Spleen (tissue), 11 donors: ENCODE data around the gene DQX1. TPM values are rescaled to one million over a fixed set of nuclear protein-coding genes. Genes with fewer than 3 reads are reported as not detected.

Source experiments
- DNase-seq: peaks from one replicate; pipeline ENCODE4 v3.0.0-alpha.2; 2020
- H3K27ac ChIP-seq, 8 donors: fragments of 200-600 bp; sonication (generic) in 7 of 8; 1 replicate in 4 of 8; 2 replicates in 4 of 8; pipeline versions ENCODE4 v1.5.0 to v1.8.0; 2016 to 2021; ENCODE audit warnings: inconsistent platforms in 4 of 8, mild to moderate bottlenecking in 4 of 8, moderate library complexity in 1 of 8
- H3K27me3 ChIP-seq, 7 donors: fragments of 200-600 bp; sonication (generic) in 6 of 7; replicated peaks in 1 of 7; 1 replicate in 4 of 7; 2 replicates in 3 of 7; pipeline versions ENCODE4 v1.5.0 to v1.8.0; 2016 to 2021; ENCODE audit warnings: inconsistent platforms in 3 of 7, mild to moderate bottlenecking in 1 of 7
- H3K36me3 ChIP-seq, 6 donors: fragments of 200-600 bp; sonication (generic) in 5 of 6; 1 replicate in 4 of 6; 2 replicates in 2 of 6; pipeline versions ENCODE4 v1.5.0 to v1.8.0; 2016 to 2021; ENCODE audit warnings: inconsistent platforms in 2 of 6
- H3K4me1 ChIP-seq, 6 donors: fragments of 200-600 bp; sonication (generic) in 5 of 6; 1 replicate in 3 of 6; 2 replicates in 3 of 6; pipeline versions ENCODE4 v1.5.0 to v1.8.0; 2016 to 2021; ENCODE audit warnings: inconsistent platforms in 3 of 6
- H3K4me3 ChIP-seq, 8 donors: fragments of 200-600 bp; sonication (generic) in 7 of 8; 1 replicate in 4 of 8; 2 replicates in 4 of 8; pipeline versions ENCODE4 v1.5.0 to v1.8.0; 2016 to 2021; ENCODE audit warnings: inconsistent platforms in 4 of 8, mild to moderate bottlenecking in 4 of 8, moderate library complexity in 2 of 8
- H3K9me3 ChIP-seq, 8 donors: fragments of 200-600 bp; sonication (generic) in 7 of 8; 1 replicate in 4 of 8; 2 replicates in 4 of 8; pipeline versions ENCODE4 v1.5.0 to v1.8.0; 2016 to 2021; ENCODE audit warnings: inconsistent platforms in 4 of 8
- POLR2A ChIP-seq, 3 donors: fragments of 450-650 bp; IDR thresholded peaks; one replicate each; pipeline ENCODE4 v1.5.1; 2017; ENCODE audit warnings: antibody characterized with exemption in 3 of 3, mild to moderate bottlenecking in 1 of 3
- POLR2AphosphoS5 ChIP-seq, 3 donors: sonication (generic); formaldehyde crosslinking; IDR thresholded peaks; one replicate each; pipeline ENCODE4 v1.5.1; 2017; ENCODE audit warnings: antibody characterized with exemption in 3 of 3
- WGBS, 5 donors: extraction: QIAGEN DNeasy Blood & Tissue Kit in 3 of 5; methylation state at CpG; one replicate each; pipeline versions ENCODE4 v1.1.5 to v1.1.7; 2013 to 2018; 5-methylcytosine and 5-hydroxymethylcytosine counted together
- intact Hi-C: fragments of 100-400 bp; cut with DNase I; formaldehyde crosslinking; loops from one replicate; pipeline ENCODE4 v1.15.0; 2023; ENCODE audit warnings: low total_unique reads
- polyA plus RNA-seq, 3 donors: library from polyadenylated mRNA; stranded (reverse); fragments of 200-250 nt; gene quantifications; one replicate each; pipeline ENCODE4 v1.2.1, GENCODE V29; 2013
- total RNA-seq, 7 donors: library from RNA; depleted of rRNA in 3 of 7; stranded (reverse); fragments of >200 nt in 3 of 7; fragmentation: NEBNext Ultra II Directional in 4 of 7; extraction: Animal tissue kit (Norgen Biotek cat#: 25700) in 4 of 7; gene quantifications; one replicate each; pipeline versions ENCODE4 v1.1.0 to v1.2.1, GENCODE V29; 2016 to 2021
- TF ChIP-seq, protein P1 (sequence below), 11 experiments: fragments of 200-600 bp in 7 of 11; fragments of 450-650 bp in 4 of 11; sonication (generic) in 4 of 11; IDR thresholded peaks in 8 of 11; conservative IDR thresholded peaks in 3 of 11; 1 replicate in 7 of 11; 2 replicates in 4 of 11; pipeline versions ENCODE4 v1.4.0 to v1.8.0; 2016 to 2021; ENCODE audit warnings: antibody characterized with exemption in 11 of 11, inconsistent platforms in 4 of 11, mild to moderate bottlenecking in 1 of 11
- donor health status: healthy with polysubstance abuse.
- donor health status: DM: no; HTN: no; CAD: no; lungs with moderate emphysema.
- donor health status: DM: no; HTN: no; CAD: no.
- donor health status: Bipolar disorder and iron deficiency.
- donor health status: healthy.
- donor health status: DM: no; HTN: no; CAD: no.
- donor health status: DM: yes; HTN: yes; CAD: no.

DQX1 gene
- total and polyA plus RNA-seq, 10 donors = 0.09 to 0.52 (median 0.31) TPM; not detected in 2

DNA sequence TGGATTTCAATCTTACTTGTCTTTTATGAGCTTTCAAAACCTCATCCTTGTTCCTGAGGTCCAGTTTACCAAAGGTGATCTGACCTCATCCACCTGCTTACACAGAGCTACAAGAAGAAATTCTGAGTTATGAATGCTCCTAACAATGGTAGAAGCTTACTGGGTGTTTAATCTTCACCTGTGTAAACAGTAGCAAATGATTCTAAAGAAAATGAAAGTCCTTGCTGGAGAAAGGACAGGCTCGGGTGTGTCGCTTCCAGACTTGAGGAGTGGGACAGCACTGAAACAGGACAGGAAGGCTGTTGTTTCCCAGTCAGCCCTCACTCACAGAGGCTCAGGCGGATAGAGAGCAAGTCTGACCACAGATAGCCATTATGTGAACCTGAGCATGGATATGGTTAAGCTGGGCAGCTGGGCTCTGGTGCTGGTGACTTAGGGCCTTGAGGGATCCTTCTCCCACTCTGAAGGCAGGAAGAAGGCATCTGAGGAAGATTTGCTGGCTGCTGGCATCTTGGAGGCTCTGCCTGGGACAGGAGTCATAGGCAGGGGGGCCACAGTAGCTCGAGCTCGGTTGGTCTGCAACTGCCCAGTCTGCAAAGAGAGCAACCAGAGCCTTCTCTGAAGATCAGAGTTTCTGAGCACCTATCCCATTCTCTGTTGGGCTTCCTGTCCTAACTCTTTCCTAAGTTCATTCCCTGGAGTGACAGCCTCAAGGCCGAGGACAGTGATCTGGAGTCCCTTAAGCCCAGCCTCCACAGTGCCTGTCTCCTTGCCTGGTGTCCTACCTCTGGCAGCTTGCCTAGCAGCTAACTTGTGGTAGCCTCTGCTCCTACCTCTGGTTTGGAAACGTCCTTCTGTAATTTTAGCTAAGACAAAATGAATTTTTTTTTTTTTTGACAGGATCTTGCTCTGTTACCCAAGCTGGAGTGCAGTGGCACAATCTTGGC is 32.5 kb upstream of the DQX1 start:
- peak overlapping the region in 1 of 8 donors; percentile 3 for H3K27ac ChIP-seq
- H3K4me1 ChIP-seq = peaks cover 7 to 58% (median 26%) of the 10 kb centered on the region in 6 donors
- H3K4me3 ChIP-seq = no peak overlapping the region
- peak in 1 of 3 donors; percentile 7 for TF ChIP-seq POLR2AphosphoS5 (IDR thresholded peaks at IDR 0.05)
- no peak for TF ChIP-seq POLR2A (IDR thresholded peaks at IDR 0.05)
- TF ChIP-seq, protein P1, sequence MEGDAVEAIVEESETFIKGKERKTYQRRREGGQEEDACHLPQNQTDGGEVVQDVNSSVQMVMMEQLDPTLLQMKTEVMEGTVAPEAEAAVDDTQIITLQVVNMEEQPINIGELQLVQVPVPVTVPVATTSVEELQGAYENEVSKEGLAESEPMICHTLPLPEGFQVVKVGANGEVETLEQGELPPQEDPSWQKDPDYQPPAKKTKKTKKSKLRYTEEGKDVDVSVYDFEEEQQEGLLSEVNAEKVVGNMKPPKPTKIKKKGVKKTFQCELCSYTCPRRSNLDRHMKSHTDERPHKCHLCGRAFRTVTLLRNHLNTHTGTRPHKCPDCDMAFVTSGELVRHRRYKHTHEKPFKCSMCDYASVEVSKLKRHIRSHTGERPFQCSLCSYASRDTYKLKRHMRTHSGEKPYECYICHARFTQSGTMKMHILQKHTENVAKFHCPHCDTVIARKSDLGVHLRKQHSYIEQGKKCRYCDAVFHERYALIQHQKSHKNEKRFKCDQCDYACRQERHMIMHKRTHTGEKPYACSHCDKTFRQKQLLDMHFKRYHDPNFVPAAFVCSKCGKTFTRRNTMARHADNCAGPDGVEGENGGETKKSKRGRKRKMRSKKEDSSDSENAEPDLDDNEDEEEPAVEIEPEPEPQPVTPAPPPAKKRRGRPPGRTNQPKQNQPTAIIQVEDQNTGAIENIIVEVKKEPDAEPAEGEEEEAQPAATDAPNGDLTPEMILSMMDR (IDR thresholded peaks at IDR 0.05 in 8 of 11, conservative IDR thresholded peaks at IDR 0.05 in 3 of 11) = no peak
- no peak for DNase-seq
- no peaks in the 10 kb centered on the region for H3K27me3 ChIP-seq
- intact Hi-C loops = no loop called here
- H3K9me3 ChIP-seq = no peaks in the 10 kb centered on the region
- WGBS, 5 donors = 60 to 85% (median 69%) methylated on average over 5 to 7 of the region's 7 CpGs
- peaks cover 0 to 25% (median 9%) of the 10 kb centered on the region in 6 donors for H3K36me3 ChIP-seq

DNA sequence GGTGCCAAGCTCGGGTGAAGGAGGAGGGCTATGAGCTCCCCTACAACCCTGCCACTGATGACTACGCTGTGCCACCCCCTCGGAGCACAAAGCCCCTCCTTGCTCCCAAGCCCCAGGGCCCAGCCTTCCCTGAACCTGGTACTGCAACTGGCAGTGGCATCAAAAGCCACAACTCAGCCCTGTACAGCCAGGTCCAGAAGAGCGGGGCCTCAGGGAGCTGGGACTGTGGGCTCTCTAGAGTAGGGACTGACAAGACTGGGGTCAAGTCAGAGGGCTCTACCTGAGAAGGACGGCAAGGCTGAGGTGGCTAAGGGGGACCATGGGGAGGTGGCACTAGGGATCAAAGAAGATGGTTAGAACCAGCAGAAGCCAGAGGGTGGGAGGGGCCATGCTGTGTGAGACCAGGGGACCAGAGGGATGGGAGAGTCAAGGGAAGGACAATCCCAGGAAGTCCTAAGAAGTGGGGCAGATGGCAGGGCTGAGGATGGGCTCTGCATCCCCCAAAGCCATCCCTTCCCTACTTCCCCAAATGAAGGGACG is 30.9 kb upstream of the DQX1 start:
- no peaks in the 10 kb centered on the region for H3K9me3 ChIP-seq
- peaks cover 0 to 25% (median 9%) of the 10 kb centered on the region in 6 donors for H3K36me3 ChIP-seq
- intact Hi-C loops = no loop called here
- DNase-seq = no peak
- H3K27me3 ChIP-seq = no peaks in the 10 kb centered on the region
- peaks cover 7 to 74% (median 35%) of the 10 kb centered on the region in 6 donors for H3K4me1 ChIP-seq
- no peak for TF ChIP-seq POLR2A (IDR thresholded peaks at IDR 0.05)
- no peak for TF ChIP-seq POLR2AphosphoS5 (IDR thresholded peaks at IDR 0.05)
- TF ChIP-seq, protein P1 (IDR thresholded peaks at IDR 0.05 in 8 of 11, conservative IDR thresholded peaks at IDR 0.05 in 3 of 11) = no peak
- 87 to 96% (median 90%) methylated on average over 5 to 6 of the region's 6 CpGs for WGBS, 5 donors
- no peak overlapping the region for H3K4me3 ChIP-seq
- H3K27ac ChIP-seq = peak overlapping the region in 3 of 8 donors; percentile 90 to 96 (median 93)

DNA sequence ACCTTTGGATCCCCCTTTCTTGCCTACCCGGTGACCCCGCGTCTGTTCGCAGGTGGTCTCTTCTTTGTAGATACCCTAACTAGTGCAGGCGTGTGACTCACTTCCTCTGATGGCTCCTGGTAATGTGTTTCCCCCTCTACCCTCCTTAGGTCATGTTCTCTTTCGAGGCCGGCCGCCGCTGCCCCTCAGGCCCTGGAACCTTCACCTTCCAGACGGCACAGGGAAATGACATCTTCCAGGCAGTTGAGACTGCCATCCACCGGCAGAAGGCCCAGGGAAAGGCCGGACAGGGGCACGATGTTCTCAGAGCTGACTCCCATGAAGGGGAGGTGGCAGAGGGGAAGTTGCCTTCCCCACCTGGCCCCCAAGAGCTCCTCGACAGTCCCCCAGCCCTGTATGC is 30.1 kb upstream of the DQX1 start:
- 56 to 80% (median 76%) methylated on average over 13 to 14 of the region's 14 CpGs for WGBS, 5 donors
- peaks cover 0 to 25% (median 9%) of the 10 kb centered on the region in 6 donors for H3K36me3 ChIP-seq
- TF ChIP-seq POLR2AphosphoS5 (IDR thresholded peaks at IDR 0.05) = no peak
- TF ChIP-seq, protein P1 (IDR thresholded peaks at IDR 0.05 in 8 of 11, conservative IDR thresholded peaks at IDR 0.05 in 3 of 11) = no peak
- no peak for TF ChIP-seq POLR2A (IDR thresholded peaks at IDR 0.05)
- H3K4me1 ChIP-seq = peaks cover 7 to 75% (median 35%) of the 10 kb centered on the region in 6 donors
- no peaks in the 10 kb centered on the region for H3K27me3 ChIP-seq
- peak overlapping the region in 7 of 8 donors; percentile 90 to 96 (median 92) for H3K27ac ChIP-seq
- intact Hi-C loops = no loop called here
- no peaks in the 10 kb centered on the region for H3K9me3 ChIP-seq
- H3K4me3 ChIP-seq = peak overlapping the region in 6 of 8 donors; percentile 75 to 99 (median 86)
- DNase-seq = no peak
